Gastroesophageal sphincter (tissue), 3 donors: ENCODE measurements around the gene ZNF839.

ENCODE experiments used
- CTCF ChIP-seq, 4 experiments: fragments of 200-600 bp in 2 of 4; fragments of 450-650 bp in 2 of 4; sonication (generic) in 1 of 4; IDR thresholded peaks; one replicate each; pipeline ENCODE4 v1.5.1; 2017 to 2019; ENCODE audit warnings: antibody characterized with exemption in 4 of 4, mild to moderate bottlenecking in 2 of 4, moderate library complexity in 2 of 4
- POLR2A ChIP-seq, 2 donors: fragments of 450-650 bp; IDR thresholded peaks; one replicate each; pipeline ENCODE4 v1.6.1; 2017; ENCODE audit warnings: antibody characterized with exemption in 2 of 2, mild to moderate bottlenecking in 2 of 2, moderate library complexity in 1 of 2

GRCh38 chr14:102285106-102285505 lies 34.4 kb upstream of the ZNF839 start:
- no peak for TF ChIP-seq POLR2A (IDR thresholded peaks at IDR 0.05)
- TF ChIP-seq CTCF (IDR thresholded peaks at IDR 0.05): no peak
